ENCODE results near the gene PITPNB. TPM values are rescaled to one million over a fixed set of nuclear protein-coding genes. Genes with fewer than 3 reads are reported as not detected.

PITPNB gene
- total and polyA plus RNA-seq, 2 experiments from 2014 or later: 50.9 to 56.0 TPM

GRCh38 chr22:27834364-27835185 lies 84.5 kb downstream of the PITPNB start (continued):
- TF ChIP-seq REST (IDR thresholded peaks at IDR 0.05; ENCODE audit: unreplicated experiment) (no peak), EZH2phosphoT487 (IDR thresholded peaks at IDR 0.05; ENCODE audit: unreplicated experiment) (no peak), CTCF (conservative IDR thresholded peaks at IDR 0.05; ENCODE audit: low read depth in 2 of 2) (no peak)

GRCh38 chr22:27833803-27834202 lies 85.3 kb downstream of the PITPNB start:
- Mint-ChIP-seq H3K27ac (no peak overlapping the region), H3K36me3 (ENCODE audit: low read depth) (peaks cover 11% of the 10 kb centered on the region), H3K27me3 (ENCODE audit: insufficient read depth, low read depth, poor library complexity) (peaks cover 7% of the 10 kb centered on the region), H3K4me1 (peaks cover 16% of the 10 kb centered on the region), H3K4me3 (no peak overlapping the region), H3K9me3 (peaks cover 16% of the 10 kb centered on the region; the same call in 2 of the 3 replicates)
- Histone ChIP-seq H3K79me2 (replicated peaks; ENCODE audit: insufficient read depth) (no peaks in the 10 kb centered on the region), H3K36me3 (ENCODE audit: insufficient read depth) (no peaks in the 10 kb centered on the region), H3K27ac (ENCODE audit: low read depth) (no peak overlapping the region), H3K4me3 (no peak overlapping the region), H3K9me2 (ENCODE audit: insufficient read depth) (no peaks in the 10 kb centered on the region), H3K4me2 (no peak overlapping the region), H4K20me1 (replicated peaks; ENCODE audit: insufficient read depth) (no peaks in the 10 kb centered on the region), H3K4me1 (ENCODE audit: insufficient read depth) (peaks cover 8% of the 10 kb centered on the region; the same call in 1 of the 2 replicates), H2AFZ (no peak overlapping the region), H3F3A (replicated peaks; ENCODE audit: low read depth) (no peaks in the 10 kb centered on the region), H3K27me3 (ENCODE audit: insufficient read depth) (no peaks in the 10 kb centered on the region)
- no peak for ATAC-seq
- no peak for DNase-seq (ENCODE audit: low spot score)
- TF ChIP-seq ZNF331 (CRISPR knock-in tag; IDR thresholded peaks at IDR 0.05; ENCODE audit: low read depth) (no peak), NANOG (IDR thresholded peaks at IDR 0.05; ENCODE audit: borderline replicate concordance) (no peak), EZH2 (IDR thresholded peaks at IDR 0.05; ENCODE audit: low read depth, unreplicated experiment) (no peak), EZH2phosphoT487 (IDR thresholded peaks at IDR 0.05; ENCODE audit: unreplicated experiment) (no peak), ZNF114 (CRISPR knock-in tag; IDR thresholded peaks at IDR 0.05) (no peak), ZNF462 (CRISPR knock-in tag; IDR thresholded peaks at IDR 0.05) (no peak), CREB1 (CRISPR knock-in tag; IDR thresholded peaks at IDR 0.05; ENCODE audit: low read depth) (no peak)
